Peyer's patch (tissue), 4 donors: ENCODE data around the gene TMEM131L. TPM values are rescaled to one million over a fixed set of nuclear protein-coding genes. Genes with fewer than 3 reads are reported as not detected.

Source experiments
- DNase-seq, 3 donors: peaks; one replicate each; pipeline ENCODE4 v3.0.0-alpha.2; 2017 to 2019
- H3K27ac ChIP-seq, 4 donors: fragments of 200-600 bp; sonication (generic); one replicate each; pipeline ENCODE4 v1.5.1; 2016 to 2019
- H3K27me3 ChIP-seq, 2 donors: fragments of 200-600 bp; sonication (generic); one replicate each; pipeline ENCODE4 v1.5.1; 2019
- H3K36me3 ChIP-seq, 3 donors: fragments of 200-600 bp; sonication (generic); one replicate each; pipeline ENCODE4 v1.5.1; 2016 to 2019
- H3K4me1 ChIP-seq, 4 donors: fragments of 200-600 bp; sonication (generic); one replicate each; pipeline ENCODE4 v1.5.1; 2016 to 2019
- H3K4me3 ChIP-seq, 4 donors: fragments of 200-600 bp; sonication (generic); 1 replicate in 3 of 4; 2 replicates in 1 of 4; pipeline ENCODE4 v1.5.1; 2016 to 2019; ENCODE audit warnings: mild to moderate bottlenecking in 1 of 4
- H3K9me3 ChIP-seq, 4 donors: fragments of 200-600 bp; sonication (generic); one replicate each; pipeline ENCODE4 v1.5.1; 2016 to 2019; ENCODE audit warnings: mild to moderate bottlenecking in 1 of 4
- CTCF ChIP-seq, 6 experiments: fragments of 450-650 bp in 4 of 6; fragments of 200-600 bp in 2 of 6; sonication (generic) in 1 of 6; IDR thresholded peaks; one replicate each; pipeline ENCODE4 v1.5.1; 2017 to 2019; ENCODE audit warnings: antibody characterized with exemption in 6 of 6, mild to moderate bottlenecking in 3 of 6, moderate library complexity in 1 of 6
- POLR2A ChIP-seq, 2 donors: fragments of 450-650 bp; IDR thresholded peaks; one replicate each; pipeline ENCODE4 v1.5.1; 2017; ENCODE audit warnings: antibody characterized with exemption in 2 of 2, mild to moderate bottlenecking in 2 of 2, moderate library complexity in 2 of 2
- total RNA-seq, 4 donors: library from RNA; depleted of rRNA; stranded (reverse); fragments of >200 nt; gene quantifications; one replicate each; pipeline ENCODE4 v1.1.0, GENCODE V29; 2016

Gene TMEM131L
- total RNA-seq, 4 donors from 2014 or later = 5.2 to 54.5 (median 7.0) TPM

GRCh38 chr4:153428941-153429475 is 37.2 kb upstream of the TMEM131L start:
- Histone ChIP-seq H3K36me3 (no peaks in the 10 kb centered on the region), H3K27me3 (no peaks in the 10 kb centered on the region), H3K4me1 (peaks cover 0 to 6% (median 3%) of the 10 kb centered on the region in 4 donors), H3K4me3 (no peak overlapping the region), H3K27ac (no peak overlapping the region), H3K9me3 (no peaks in the 10 kb centered on the region)
- no peak for DNase-seq
- no peak for TF ChIP-seq CTCF (IDR thresholded peaks at IDR 0.05)
- no peak for TF ChIP-seq POLR2A (IDR thresholded peaks at IDR 0.05)

GRCh38 chr4:153432965-153433753 is 33.0 kb upstream of the TMEM131L start:
- peak in 2 of 3 donors; percentile 80 to 87 for DNase-seq
- Histone ChIP-seq H3K27ac (peak overlapping the region; percentile 35 to 79 (median 60)), H3K9me3 (no peaks in the 10 kb centered on the region), H3K36me3 (no peaks in the 10 kb centered on the region), H3K27me3 (no peaks in the 10 kb centered on the region), H3K4me3 (peak overlapping the region in 3 of 4 donors; percentile 9 to 28 (median 13)), H3K4me1 (peaks cover 0 to 6% (median 0%) of the 10 kb centered on the region in 4 donors)
- TF ChIP-seq POLR2A (IDR thresholded peaks at IDR 0.05) (no peak), CTCF (IDR thresholded peaks at IDR 0.05) (peak; percentile 48 to 85 (median 75))

- Histone ChIP-seq H3K4me1 (peaks cover 0 to 6% (median 0%) of the 10 kb centered on the region in 4 donors), H3K27ac (peak overlapping the region in 3 of 4 donors; percentile 35 to 79 (median 56)), H3K4me3 (peak overlapping the region in 2 of 4 donors; percentile 13 to 28), H3K27me3 (no peaks in the 10 kb centered on the region), H3K9me3 (no peaks in the 10 kb centered on the region), H3K36me3 (no peaks in the 10 kb centered on the region)
- no peak for DNase-seq
- no peak for TF ChIP-seq POLR2A (IDR thresholded peaks at IDR 0.05)
- TF ChIP-seq CTCF (IDR thresholded peaks at IDR 0.05) = no peak
Observed at GRCh38 chr4:153433754-153434105, 32.4 kb upstream of the TMEM131L start.

- H3K27me3 ChIP-seq = no peaks in the 10 kb centered on the region
- H3K9me3 ChIP-seq = no peaks in the 10 kb centered on the region
- no peaks in the 10 kb centered on the region for H3K36me3 ChIP-seq
- DNase-seq = no peak
- H3K27ac ChIP-seq = peak overlapping the region in 1 of 4 donors; percentile 79
- TF ChIP-seq POLR2A (IDR thresholded peaks at IDR 0.05) (no peak), CTCF (IDR thresholded peaks at IDR 0.05) (no peak)
- peaks cover 0 to 9% (median 0%) of the 10 kb centered on the region in 4 donors for H3K4me1 ChIP-seq
- H3K4me3 ChIP-seq = no peak overlapping the region
Observed at GRCh38 chr4:153434190-153434589, 32.0 kb upstream of the TMEM131L start.

GRCh38 chr4:153438916-153439756 is 27.0 kb upstream of the TMEM131L start:
- H3K27ac ChIP-seq = peak overlapping the region; percentile 64 to 72 (median 68)
- DNase-seq = peak in 2 of 3 donors; percentile 60 to 65
- TF ChIP-seq POLR2A (IDR thresholded peaks at IDR 0.05) = no peak
- no peak for TF ChIP-seq CTCF (IDR thresholded peaks at IDR 0.05)

More at GRCh38 chr4:153438916-153439756, 27.0 kb upstream of the TMEM131L start:
- no peaks in the 10 kb centered on the region for H3K9me3 ChIP-seq
- peaks cover 0 to 4% (median 0%) of the 10 kb centered on the region in 4 donors for H3K4me1 ChIP-seq
- no peaks in the 10 kb centered on the region for H3K27me3 ChIP-seq
- peak overlapping the region; percentile 10 to 26 (median 18) for H3K4me3 ChIP-seq
- no peaks in the 10 kb centered on the region for H3K36me3 ChIP-seq
